Gastroesophageal sphincter (tissue), 4 donors: ENCODE measurements around the gene DNAI1. TPM values are rescaled to one million over a fixed set of nuclear protein-coding genes. Genes with fewer than 3 reads are reported as not detected.

Source experiments
- ATAC-seq: fragments of 150-250 bp; one replicate; pipeline ENCODE4 v1.9.1; 2016; ENCODE audit warnings: mild to moderate bottlenecking, moderate library complexity
- H3K27ac ChIP-seq, 4 donors: fragments of 200-600 bp; sonication (generic) in 3 of 4; 1 replicate in 3 of 4; 2 replicates in 1 of 4; pipeline ENCODE4 v1.5.1; 2016 to 2019
- H3K27me3 ChIP-seq: fragments of 200-600 bp; sonication (generic); one replicate; pipeline ENCODE4 v1.5.1; 2019
- H3K36me3 ChIP-seq, 2 donors: fragments of 200-600 bp; sonication (generic); one replicate each; pipeline ENCODE4 v1.5.1; 2019; ENCODE audit warnings: control low read depth in 1 of 2
- H3K4me1 ChIP-seq, 3 donors: fragments of 200-600 bp; sonication (generic); 1 replicate in 2 of 3; 2 replicates in 1 of 3; pipeline ENCODE4 v1.5.1; 2016 to 2019; ENCODE audit warnings: control low read depth in 2 of 3
- H3K4me3 ChIP-seq, 2 donors: fragments of 200-600 bp; sonication (generic); one replicate each; pipeline ENCODE4 v1.5.1; 2019; ENCODE audit warnings: mild to moderate bottlenecking in 1 of 2, moderate library complexity in 1 of 2
- H3K9me3 ChIP-seq, 3 donors: fragments of 200-600 bp; sonication (generic); one replicate each; pipeline ENCODE4 v1.5.1; 2017 to 2019; ENCODE audit warnings: control low read depth in 2 of 3
- CTCF ChIP-seq, 4 experiments: fragments of 200-600 bp in 2 of 4; fragments of 450-650 bp in 2 of 4; sonication (generic) in 1 of 4; IDR thresholded peaks; one replicate each; pipeline ENCODE4 v1.5.1; 2017 to 2019; ENCODE audit warnings: antibody characterized with exemption in 4 of 4, mild to moderate bottlenecking in 2 of 4, moderate library complexity in 2 of 4
- EP300 ChIP-seq: sonication (generic); formaldehyde crosslinking; IDR thresholded peaks from one replicate; pipeline ENCODE4 v1.6.1; 2017; ENCODE audit warnings: antibody characterized with exemption, mild to moderate bottlenecking
- POLR2A ChIP-seq, 2 donors: fragments of 450-650 bp; IDR thresholded peaks; one replicate each; pipeline ENCODE4 v1.6.1; 2017; ENCODE audit warnings: antibody characterized with exemption in 2 of 2, mild to moderate bottlenecking in 2 of 2, moderate library complexity in 1 of 2
- POLR2AphosphoS5 ChIP-seq: sonication (generic); formaldehyde crosslinking; IDR thresholded peaks from one replicate; pipeline ENCODE4 v1.6.1; 2017; ENCODE audit warnings: antibody characterized with exemption
- WGBS, 2 donors: methylation state at CpG; one replicate each; pipeline ENCODE4 v1.1.5; 2018; ENCODE audit warnings: low coverage in 1 of 2; 5-methylcytosine and 5-hydroxymethylcytosine counted together
- total RNA-seq, 4 donors: library from RNA; depleted of rRNA; stranded (reverse); fragments of >200 nt; gene quantifications; one replicate each; pipeline ENCODE4 v1.1.0, GENCODE V29; 2016

DNAI1 gene
- total RNA-seq, 4 donors from 2014 or later = not detected

- H3K36me3 ChIP-seq = no peaks in the 10 kb centered on the region
- no peak for ATAC-seq
- no peak overlapping the region for H3K4me3 ChIP-seq
- 69% methylated on average over 5 of the region's 6 CpGs; no CpG with 5 or more reads in 1 of the 2 donors for WGBS, 2 donors
- no peaks in the 10 kb centered on the region for H3K9me3 ChIP-seq
- H3K4me1 ChIP-seq = peaks cover 0 to 29% (median 16%) of the 10 kb centered on the region in 3 donors
- peak overlapping the region in 2 of 4 donors; percentile 19 to 45 for H3K27ac ChIP-seq
- no peak for TF ChIP-seq CTCF (IDR thresholded peaks at IDR 0.05)
- no peak for TF ChIP-seq EP300
- no peak for TF ChIP-seq POLR2AphosphoS5
- TF ChIP-seq POLR2A (IDR thresholded peaks at IDR 0.05) = no peak
- H3K27me3 ChIP-seq = no peaks in the 10 kb centered on the region
Measured at GRCh38 chr9:34502891-34503290, 44.3 kb downstream of the DNAI1 start.

- no peaks in the 10 kb centered on the region for H3K9me3 ChIP-seq
- no peak for TF ChIP-seq EP300
- H3K27me3 ChIP-seq = no peaks in the 10 kb centered on the region
- peaks cover 0 to 29% (median 16%) of the 10 kb centered on the region in 3 donors for H3K4me1 ChIP-seq
- no peak for ATAC-seq
- H3K36me3 ChIP-seq = no peaks in the 10 kb centered on the region
- no peak overlapping the region for H3K27ac ChIP-seq
- no peak overlapping the region for H3K4me3 ChIP-seq
Measured at GRCh38 chr9:34503406-34503805, 44.8 kb downstream of the DNAI1 start.

- Histone ChIP-seq H3K9me3 (no peaks in the 10 kb centered on the region), H3K27ac (no peak overlapping the region), H3K4me1 (peaks cover 0 to 28% (median 16%) of the 10 kb centered on the region in 3 donors), H3K27me3 (no peaks in the 10 kb centered on the region), H3K4me3 (no peak overlapping the region), H3K36me3 (no peaks in the 10 kb centered on the region)
- no peak for TF ChIP-seq POLR2A (IDR thresholded peaks at IDR 0.05)
- no peak for TF ChIP-seq POLR2AphosphoS5
- no peak for TF ChIP-seq CTCF (IDR thresholded peaks at IDR 0.05)
- no peak for TF ChIP-seq EP300
- WGBS, 2 donors = 90% methylated on average over 2 of the region's 5 CpGs; no CpG with 5 or more reads in 1 of the 2 donors
- no peak for ATAC-seq
Measured at GRCh38 chr9:34505370-34506120, 46.9 kb downstream of the DNAI1 start.

GRCh38 chr9:34506623-34507022 is 48.0 kb downstream of the DNAI1 start:
- Histone ChIP-seq H3K4me1 (peaks cover 0 to 22% (median 14%) of the 10 kb centered on the region in 3 donors), H3K36me3 (no peaks in the 10 kb centered on the region), H3K9me3 (no peaks in the 10 kb centered on the region), H3K4me3 (no peak overlapping the region), H3K27me3 (no peaks in the 10 kb centered on the region), H3K27ac (no peak overlapping the region)
- ATAC-seq = no peak
- TF ChIP-seq CTCF (IDR thresholded peaks at IDR 0.05) (no peak), EP300 (no peak), POLR2AphosphoS5 (no peak), POLR2A (IDR thresholded peaks at IDR 0.05) (no peak)
- WGBS, 2 donors = 93% methylated on average over 7 of the region's 7 CpGs; no CpG with 5 or more reads in 1 of the 2 donors

GRCh38 chr9:34507556-34507955 is 49.0 kb downstream of the DNAI1 start:
- WGBS, 2 donors = 79 to 100% methylated on average over 1 to 2 of the region's 5 CpGs
- H3K27me3 ChIP-seq = no peaks in the 10 kb centered on the region
- H3K9me3 ChIP-seq = no peaks in the 10 kb centered on the region
- peaks cover 0 to 13% (median 5%) of the 10 kb centered on the region in 3 donors for H3K4me1 ChIP-seq
- TF ChIP-seq POLR2AphosphoS5 (no peak), CTCF (IDR thresholded peaks at IDR 0.05) (no peak), POLR2A (IDR thresholded peaks at IDR 0.05) (no peak), EP300 (no peak)
- ATAC-seq = no peak
- H3K27ac ChIP-seq = no peak overlapping the region
- H3K36me3 ChIP-seq = no peaks in the 10 kb centered on the region
- H3K4me3 ChIP-seq = no peak overlapping the region
